Activated CD4-positive, alpha-beta T cell treated with anti-CD3 and anti-CD28 coated beads for 36 hours (primary cell): Measurements from ENCODE around the gene KCNJ1. TPM values are rescaled to one million over a fixed set of nuclear protein-coding genes. Genes with fewer than 3 reads are reported as not detected.

Source experiments
- ATAC-seq: fragments of 200-7000 bp; cut with Tn5 transposase; one replicate; pipeline ENCODE4 v1.10.0; 2021; ENCODE audit warnings: mild to moderate bottlenecking, moderate library complexity
- CTCF ChIA-PET: fragments of 350-600 bp; sonication (Branson Sonifier 250); formaldehyde crosslinking; loops from one replicate; lab custom pipeline; 2021; ENCODE audit warnings: antibody characterized with exemption; lab: Charles Lee
- POLR2A ChIA-PET: fragments of 350-600 bp; sonication (Branson Sonifier 250); formaldehyde crosslinking; loops from one replicate; lab custom pipeline; 2021; ENCODE audit warnings: antibody characterized with exemption, inconsistent platforms; lab: Charles Lee
- DNase-seq: peaks from one replicate; pipeline ENCODE4 v3.0.0-alpha.2; 2020
- H3K27ac Mint-ChIP-seq: one replicate; pipeline ENCODE4 v1.8.0; 2021; ENCODE audit warnings: mixed read lengths
- H3K27me3 Mint-ChIP-seq: one replicate; pipeline ENCODE4 v1.8.0; 2021; ENCODE audit warnings: mixed read lengths
- H3K36me3 Mint-ChIP-seq: one replicate; pipeline ENCODE4 v1.8.0; 2021; ENCODE audit warnings: low read depth, mixed read lengths
- H3K4me1 Mint-ChIP-seq: one replicate; pipeline ENCODE4 v1.8.0; 2021; ENCODE audit warnings: mixed read lengths
- H3K4me3 Mint-ChIP-seq: one replicate; pipeline ENCODE4 v1.8.0; 2021; ENCODE audit warnings: mild to moderate bottlenecking, moderate library complexity, mixed read lengths
- H3K9me3 Mint-ChIP-seq: one replicate; pipeline ENCODE4 v1.8.0; 2021; ENCODE audit warnings: low read depth, mixed read lengths
- intact Hi-C, 2 experiments: fragments of 100-400 bp; cut with DNase I in 1 of 2; cut with micrococcal nuclease in 1 of 2; formaldehyde crosslinking; loops; one replicate each; pipeline versions ENCODE4 v1.14.2 to v1.15.1; 2022 to 2024; cut with DNase I, micrococcal nuclease
- total RNA-seq, 2 experiments: library from RNA; stranded (reverse); gene quantifications; one replicate each; pipeline ENCODE4 v1.2.3, GENCODE V29; 2021

KCNJ1 gene
- not detected for total RNA-seq

DNA sequence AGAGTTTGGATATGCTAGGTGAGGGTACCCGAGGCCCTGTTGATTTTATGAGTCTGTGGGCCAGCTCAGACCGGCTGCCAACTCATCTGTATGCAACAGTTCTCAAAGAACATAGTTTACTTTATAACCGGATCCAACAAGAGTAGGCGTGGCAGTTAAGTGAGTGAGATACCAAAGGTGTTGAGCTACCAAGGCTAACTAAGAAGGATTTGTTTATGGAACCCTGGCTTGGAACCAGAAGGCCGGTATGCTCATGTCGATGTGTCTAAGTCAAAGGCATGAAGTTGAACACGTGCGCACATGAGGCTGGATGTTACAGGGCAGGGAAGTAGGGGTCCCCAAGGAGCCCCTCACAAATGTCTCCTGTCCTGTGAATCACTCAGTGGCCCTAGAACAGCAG lies at the start of gene KCNJ1:
TSS of gene KCNJ1 (minus strand) at position 20 of the 400 bp plus-strand sequence. CDS start 27,053 bp downstream, outside the sequence.
- CTCF ChIA-PET: interaction anchor here (0.6 to 2.4 kb wide), 3 partner anchors 131 to 710 kb away, joined by 3 to 9 read pairs (median 3); no protein-coding TSS in a partner anchor
- no peaks in the 10 kb centered on the region for H3K4me1 Mint-ChIP-seq
- intact Hi-C loops: no loop called here

GRCh38 chr11:128916681-128917080 lies 49.6 kb upstream of the KCNJ1 start:
- no peaks in the 10 kb centered on the region for H3K36me3 Mint-ChIP-seq
- ATAC-seq (no peak), DNase-seq (no peak)
- H3K27ac Mint-ChIP-seq: no peak overlapping the region
- POLR2A ChIA-PET: no interaction called here
- H3K27me3 Mint-ChIP-seq: peaks cover 15% of the 10 kb centered on the region
- no peaks in the 10 kb centered on the region for H3K9me3 Mint-ChIP-seq
- H3K4me3 Mint-ChIP-seq: no peak overlapping the region
- CTCF ChIA-PET: interaction anchor here (0.7 to 1.1 kb wide), 3 partner anchors 10 to 43 kb away, joined by 3 read pairs; no protein-coding TSS in a partner anchor
- H3K4me1 Mint-ChIP-seq: no peaks in the 10 kb centered on the region
- intact Hi-C loops: no loop called here

More for the DNA sequence above, at the start of gene KCNJ1:
- ATAC-seq (peak; percentile 35), DNase-seq (peak; percentile 52)
- Mint-ChIP-seq H3K36me3 (no peaks in the 10 kb centered on the region), H3K27me3 (no peaks in the 10 kb centered on the region), H3K9me3 (no peaks in the 10 kb centered on the region), H3K4me3 (no peak within 1 kb of the TSS), H3K27ac (no peak within 1 kb of the TSS)
- POLR2A ChIA-PET: interaction anchor here (0.5 kb wide), 1 partner anchor 636 kb away, joined by 3 read pairs; no protein-coding TSS in a partner anchor

DNA sequence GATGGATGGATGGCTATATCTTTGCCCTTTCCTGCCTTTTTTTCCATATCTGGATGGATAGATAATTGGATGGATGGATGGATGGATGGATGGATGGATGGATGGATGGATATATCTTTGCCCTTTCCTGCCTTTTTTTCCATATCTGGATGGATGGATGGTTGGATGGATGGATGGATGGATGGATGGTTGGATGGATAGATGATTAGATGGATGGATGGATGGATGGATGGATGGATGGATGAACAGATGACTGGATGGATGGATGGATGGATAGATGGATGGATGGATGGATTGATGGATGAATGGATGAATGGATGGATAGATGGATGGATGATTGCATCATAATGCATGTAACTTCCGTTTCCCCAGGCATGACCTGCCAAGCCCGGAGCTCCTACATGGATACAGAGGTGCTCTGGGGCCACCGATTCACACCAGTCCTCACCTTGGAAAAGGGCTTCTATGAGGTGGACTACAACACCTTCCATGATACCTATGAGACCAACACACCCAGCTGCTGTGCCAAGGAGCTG lies 49.0 kb upstream of the KCNJ1 start:
- ChIA-PET POLR2A (no interaction called here), CTCF (no interaction called here)
- no peaks in the 10 kb centered on the region for H3K36me3 Mint-ChIP-seq
- DNase-seq (no peak), ATAC-seq (no peak)
- H3K27ac Mint-ChIP-seq: no peak overlapping the region
- H3K9me3 Mint-ChIP-seq: no peaks in the 10 kb centered on the region
- no peaks in the 10 kb centered on the region for H3K4me1 Mint-ChIP-seq
- no peak overlapping the region for H3K4me3 Mint-ChIP-seq
- peaks cover 18% of the 10 kb centered on the region for H3K27me3 Mint-ChIP-seq
- intact Hi-C loops: no loop called here

DNA sequence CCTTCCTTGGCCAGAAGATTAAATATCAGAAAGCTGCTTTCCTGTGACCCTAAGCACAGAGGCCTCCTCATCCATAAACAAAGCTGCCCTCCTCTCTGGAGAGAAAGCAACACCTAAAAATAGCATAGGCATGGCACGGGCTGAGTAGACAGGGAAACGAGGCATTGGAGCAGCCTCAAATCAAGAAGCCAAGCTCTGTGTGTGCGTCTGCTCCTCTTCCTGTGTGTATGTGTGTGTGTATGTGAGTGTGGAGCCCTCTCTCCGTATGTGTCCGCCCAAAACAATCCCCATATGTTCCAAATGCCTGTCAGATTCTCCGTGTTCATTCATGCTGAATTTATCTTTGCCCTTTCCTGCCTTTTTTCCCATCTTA lies 48.0 kb upstream of the KCNJ1 start:
- DNase-seq (no peak), ATAC-seq (no peak)
- Mint-ChIP-seq H3K36me3 (no peaks in the 10 kb centered on the region), H3K9me3 (no peaks in the 10 kb centered on the region), H3K27me3 (peaks cover 23% of the 10 kb centered on the region), H3K4me3 (no peak overlapping the region), H3K4me1 (no peaks in the 10 kb centered on the region), H3K27ac (no peak overlapping the region)
- intact Hi-C loops: no loop called here
- POLR2A ChIA-PET: no interaction called here
- CTCF ChIA-PET: interaction anchor here (0.9 kb wide), 1 partner anchor 31 kb away, joined by 4 read pairs; no protein-coding TSS in a partner anchor

DNA sequence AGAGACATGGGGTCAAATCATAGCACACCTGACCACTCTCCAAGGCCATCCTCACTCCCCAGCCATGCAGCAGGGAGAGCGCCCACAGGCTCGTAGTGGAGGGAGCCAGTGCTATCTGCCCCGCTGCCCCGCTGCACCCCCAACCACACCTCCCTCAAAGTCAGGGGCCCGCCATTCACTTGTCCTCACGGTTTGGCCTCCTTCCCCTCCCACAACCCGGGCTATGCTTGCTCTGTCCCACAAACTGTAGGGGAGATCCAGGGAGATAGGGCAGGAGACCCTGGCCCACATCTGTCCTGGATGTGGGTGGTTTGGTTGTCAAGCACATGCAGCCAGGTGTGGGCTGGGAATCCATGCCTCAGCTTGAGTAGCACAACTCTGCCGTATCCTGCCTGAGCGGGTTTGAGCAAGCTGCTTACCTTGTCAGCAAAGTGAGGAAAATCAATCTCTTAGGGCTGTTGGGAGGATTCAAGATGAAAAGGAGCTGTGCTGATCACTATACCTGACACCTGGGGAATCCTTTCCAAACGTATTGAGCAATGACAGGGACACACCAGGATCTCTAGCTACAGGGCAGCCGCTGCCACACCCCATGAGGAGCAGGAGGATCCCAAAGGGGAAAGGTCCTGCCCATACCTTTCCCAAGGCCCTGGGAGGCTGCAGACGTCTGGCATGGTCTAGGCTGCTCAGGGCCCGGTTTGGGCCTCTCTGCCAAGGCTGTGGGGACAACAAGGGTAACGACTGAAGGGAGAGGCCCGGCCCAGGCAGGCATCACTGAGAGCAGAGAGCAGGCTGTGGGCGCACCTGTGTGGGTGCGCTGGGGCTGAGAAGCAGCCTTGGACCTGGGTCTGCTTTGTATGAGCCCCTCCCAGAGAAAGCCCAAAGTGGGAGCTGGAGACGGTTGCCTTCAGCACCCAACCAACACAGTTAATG lies 47.4 kb upstream of the KCNJ1 start:
- Mint-ChIP-seq H3K9me3 (no peaks in the 10 kb centered on the region), H3K36me3 (no peaks in the 10 kb centered on the region), H3K27ac (no peak overlapping the region), H3K27me3 (peaks cover 28% of the 10 kb centered on the region), H3K4me1 (no peaks in the 10 kb centered on the region), H3K4me3 (no peak overlapping the region)
- DNase-seq (no peak), ATAC-seq (no peak)
- ChIA-PET CTCF (interaction anchor here (0.9 kb wide), 1 partner anchor 30 kb away, joined by 4 read pairs; no protein-coding TSS in a partner anchor), POLR2A (no interaction called here)
- intact Hi-C loops: no loop called here

- Mint-ChIP-seq H3K27me3 (peaks cover 32% of the 10 kb centered on the region), H3K4me1 (no peaks in the 10 kb centered on the region), H3K27ac (no peak overlapping the region), H3K9me3 (no peaks in the 10 kb centered on the region), H3K36me3 (no peaks in the 10 kb centered on the region), H3K4me3 (no peak overlapping the region)
- ATAC-seq (no peak), DNase-seq (no peak)
- intact Hi-C loops: no loop called here
- ChIA-PET CTCF (interaction anchor here (1.2 kb wide), 1 partner anchor 28 kb away, joined by 3 read pairs; no protein-coding TSS in a partner anchor), POLR2A (no interaction called here)
Observed at GRCh38 chr11:128913806-128914205, 46.7 kb upstream of the KCNJ1 start.

- Mint-ChIP-seq H3K36me3 (no peaks in the 10 kb centered on the region), H3K4me1 (no peaks in the 10 kb centered on the region), H3K9me3 (no peaks in the 10 kb centered on the region), H3K27ac (no peak overlapping the region), H3K27me3 (peaks cover 40% of the 10 kb centered on the region), H3K4me3 (no peak overlapping the region)
- DNase-seq: no peak
- POLR2A ChIA-PET: no interaction called here
- CTCF ChIA-PET: interaction anchor here (1.3 to 9.8 kb wide), 2 partner anchors 17 to 27 kb away, joined by 3 to 108 read pairs; no protein-coding TSS in a partner anchor
- no peak for ATAC-seq
- intact Hi-C loops: no loop called here
Observed at GRCh38 chr11:128911701-128912100, 44.6 kb upstream of the KCNJ1 start.

DNA sequence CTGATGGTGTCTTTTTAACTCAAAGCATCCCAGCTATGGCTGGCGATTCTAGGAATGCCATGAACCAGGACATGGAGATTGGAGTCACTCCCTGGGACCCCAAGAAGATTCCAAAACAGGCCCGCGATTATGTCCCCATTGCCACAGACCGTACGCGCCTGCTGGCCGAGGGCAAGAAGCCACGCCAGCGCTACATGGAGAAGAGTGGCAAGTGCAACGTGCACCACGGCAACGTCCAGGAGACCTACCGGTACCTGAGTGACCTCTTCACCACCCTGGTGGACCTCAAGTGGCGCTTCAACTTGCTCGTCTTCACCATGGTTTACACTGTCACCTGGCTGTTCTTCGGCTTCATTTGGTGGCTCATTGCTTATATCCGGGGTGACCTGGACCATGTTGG lies 44.1 kb upstream of the KCNJ1 start:
- no peak overlapping the region for H3K4me3 Mint-ChIP-seq
- ChIA-PET CTCF (interaction anchor here (1.3 to 9.8 kb wide), 2 partner anchors 17 to 26 kb away, joined by 3 to 108 read pairs; no protein-coding TSS in a partner anchor), POLR2A (no interaction called here)
- H3K27me3 Mint-ChIP-seq: peaks cover 41% of the 10 kb centered on the region
- no peaks in the 10 kb centered on the region for H3K9me3 Mint-ChIP-seq
- H3K27ac Mint-ChIP-seq: no peak overlapping the region
- no peaks in the 10 kb centered on the region for H3K36me3 Mint-ChIP-seq
- H3K4me1 Mint-ChIP-seq: peaks cover 1% of the 10 kb centered on the region
- DNase-seq (no peak), ATAC-seq (no peak)
- intact Hi-C loops: no loop called here

DNA sequence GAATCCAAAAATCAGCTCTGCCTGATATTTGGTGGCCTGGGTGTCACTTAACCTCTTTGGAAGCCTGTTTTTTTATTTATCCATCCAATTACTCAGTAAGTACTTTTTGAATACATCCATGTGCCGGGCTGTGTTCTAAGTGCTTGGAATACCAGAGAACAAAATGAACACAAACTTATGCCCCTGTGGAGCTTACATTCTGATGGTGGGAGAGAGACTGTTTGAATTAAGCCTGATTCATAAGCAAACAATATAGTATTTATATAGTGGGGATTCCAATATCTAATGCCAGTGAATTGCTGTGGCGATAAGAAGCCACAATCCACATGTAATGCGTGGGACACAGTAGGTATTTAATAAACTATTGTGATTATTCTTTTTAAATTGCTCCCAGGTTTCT lies 43.5 kb upstream of the KCNJ1 start:
- intact Hi-C loops: no loop called here
- CTCF ChIA-PET: interaction anchor here (1.3 to 9.8 kb wide), 4 partner anchors 18 to 111 kb away, joined by 3 to 108 read pairs (median 3); no protein-coding TSS in a partner anchor
- Mint-ChIP-seq H3K36me3 (no peaks in the 10 kb centered on the region), H3K27me3 (peaks cover 39% of the 10 kb centered on the region), H3K4me1 (peaks cover 6% of the 10 kb centered on the region), H3K27ac (no peak overlapping the region), H3K4me3 (no peak overlapping the region), H3K9me3 (no peaks in the 10 kb centered on the region)
- no peak for ATAC-seq
- POLR2A ChIA-PET: no interaction called here
- no peak for DNase-seq

GRCh38 chr11:128909438-128910125 lies 42.5 kb upstream of the KCNJ1 start:
- ChIA-PET POLR2A (interaction anchor here (0.6 kb wide), 1 partner anchor 10 kb away, joined by 3 read pairs; no protein-coding TSS in a partner anchor), CTCF (interaction anchor here (0.6 to 9.8 kb wide), 6 partner anchors 21 to 422 kb away, joined by 3 to 108 read pairs (median 4); no protein-coding TSS in a partner anchor)
- no peak for DNase-seq
- Mint-ChIP-seq H3K27ac (no peak overlapping the region), H3K4me3 (no peak overlapping the region), H3K27me3 (peaks cover 38% of the 10 kb centered on the region), H3K9me3 (no peaks in the 10 kb centered on the region), H3K4me1 (peaks cover 6% of the 10 kb centered on the region), H3K36me3 (no peaks in the 10 kb centered on the region)
- ATAC-seq: no peak
- intact Hi-C loops: no loop called here
